GM12892 (cell line): ENCODE measurements around the gene ARHGEF16.

Source experiments
- POLR2A ChIP-seq: IDR thresholded peaks from 2 replicates; pipeline ENCODE4 v1.6.1; 2011; ENCODE audit warnings: low read depth, low read length, control low read depth
- POLR2AphosphoS5 ChIP-seq: IDR thresholded peaks from 2 replicates; pipeline ENCODE4 v1.6.1; 2011; ENCODE audit warnings: low read depth, low read length, control low read depth
- TAF1 ChIP-seq: IDR thresholded peaks from 2 replicates; pipeline ENCODE4 v1.6.1; 2011; ENCODE audit warnings: low read depth, mild to moderate bottlenecking, control low read depth, low read length, borderline replicate concordance

- TF ChIP-seq POLR2A (no peak), POLR2AphosphoS5 (no peak), TAF1 (no peak)
These were observed 25.3 kb downstream of the ARHGEF16 start for GRCh38 chr1:3479511-3480368.
